Kidney capillary endothelial cell (primary cell): ENCODE results near the gene NFATC2.
"Not testable (repeated sequence)": the region's sequence is repeated elsewhere in the genome, so short reads cannot be mapped to it uniquely, and the experiment has no call there.

Experiments used
- DNase-seq: peaks from one replicate; pipeline ENCODE4 v3.0.0-alpha.2; 2018; ENCODE audit warnings: low spot score

Gene NFATC2

DNA sequence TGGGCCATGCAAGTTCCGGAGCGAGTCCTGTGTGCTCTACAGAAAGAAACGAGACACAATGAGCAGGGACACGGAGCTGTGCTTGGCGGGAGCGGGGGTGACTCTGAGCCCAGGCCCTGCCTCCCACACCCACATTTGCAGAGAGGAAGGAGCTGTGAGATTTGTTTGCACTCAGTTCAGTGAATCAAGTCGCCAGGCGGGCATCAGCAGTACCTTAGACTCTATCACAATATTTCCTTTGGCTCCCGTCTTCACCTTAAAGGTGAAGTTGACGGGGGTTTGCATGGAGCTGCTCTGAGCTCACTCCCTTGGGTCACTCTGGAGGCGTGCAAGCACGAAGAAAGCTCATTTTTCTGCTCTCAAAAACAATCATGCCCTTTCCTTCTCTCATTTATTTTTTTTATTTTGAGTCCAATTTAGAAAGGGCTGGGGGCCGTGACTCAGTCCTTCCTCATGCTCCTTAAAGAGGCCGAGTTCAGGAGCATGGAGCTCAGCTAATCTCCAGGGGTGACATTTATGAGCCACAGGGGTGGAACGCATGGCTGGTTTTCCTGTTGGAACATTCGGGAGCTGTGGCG lies 188.2 kb downstream of the NFATC2 start:
- DNase-seq = no peak

GRCh38 chr20:51353491-51353890 lies 189.0 kb downstream of the NFATC2 start:
- no peak for DNase-seq

- DNase-seq = no peak
Observed at GRCh38 chr20:51352791-51353190, 189.7 kb downstream of the NFATC2 start.

- no peak for DNase-seq
Observed at GRCh38 chr20:51350941-51351631, 191.4 kb downstream of the NFATC2 start.

- no peak for DNase-seq
Observed at GRCh38 chr20:51348876-51349275, 193.6 kb downstream of the NFATC2 start.

DNA sequence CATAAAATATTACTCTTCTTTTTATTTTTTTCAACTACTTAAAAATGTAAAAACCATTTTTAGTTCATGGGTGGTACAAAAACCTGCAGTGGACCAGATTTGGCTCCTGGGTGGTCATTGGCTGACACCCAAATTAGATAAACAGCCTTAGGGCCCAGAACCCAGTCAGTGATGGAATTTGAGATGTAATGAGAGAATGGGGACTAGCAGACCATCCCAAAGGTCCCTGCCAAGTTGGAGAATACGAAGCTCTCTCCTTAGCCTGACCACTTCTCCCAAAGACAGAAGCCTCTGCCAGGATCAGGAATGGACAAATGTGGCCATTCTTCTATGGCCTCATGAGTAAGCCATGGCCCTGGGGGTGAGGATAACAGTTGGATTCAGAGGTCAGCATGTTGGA lies 194.7 kb downstream of the NFATC2 start:
- DNase-seq = no peak

DNA sequence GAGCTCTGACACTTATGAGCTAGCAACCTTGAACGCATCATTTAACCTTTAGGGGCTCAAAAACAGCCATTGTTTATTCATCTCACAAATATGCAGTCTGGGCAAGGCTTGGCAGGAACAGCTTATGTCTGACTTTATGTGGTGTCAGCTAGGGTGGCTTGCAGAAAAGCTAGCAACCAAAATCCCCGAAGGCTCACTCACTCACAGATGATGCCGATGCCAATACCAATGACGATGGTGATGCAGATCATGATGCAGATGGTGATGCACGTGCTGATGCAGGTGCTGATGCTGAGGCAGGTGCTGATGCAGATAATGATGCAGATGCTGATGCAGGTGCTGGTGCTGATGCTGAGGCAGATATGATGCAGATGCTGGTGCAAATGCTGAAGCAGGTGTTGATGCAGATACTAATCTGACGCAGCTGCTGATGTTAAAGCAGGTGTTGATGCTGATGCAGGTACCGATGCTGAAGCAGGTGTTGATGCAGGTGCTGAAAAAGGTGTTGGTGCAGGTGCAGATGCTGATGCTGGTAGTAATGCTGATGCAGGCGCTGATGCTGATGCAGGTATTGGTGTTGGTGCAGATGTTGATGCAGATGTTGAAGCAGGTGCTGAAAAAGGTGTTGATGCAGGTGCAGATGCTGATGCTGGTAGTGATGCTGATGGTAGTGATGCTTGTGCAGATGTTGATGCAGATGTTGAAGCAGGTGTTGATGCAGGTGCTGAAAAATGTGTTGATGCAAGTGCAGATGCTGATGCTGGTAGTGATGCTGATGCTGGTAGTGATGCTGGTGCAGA lies 195.6 kb downstream of the NFATC2 start:
- no peak for DNase-seq

DNA sequence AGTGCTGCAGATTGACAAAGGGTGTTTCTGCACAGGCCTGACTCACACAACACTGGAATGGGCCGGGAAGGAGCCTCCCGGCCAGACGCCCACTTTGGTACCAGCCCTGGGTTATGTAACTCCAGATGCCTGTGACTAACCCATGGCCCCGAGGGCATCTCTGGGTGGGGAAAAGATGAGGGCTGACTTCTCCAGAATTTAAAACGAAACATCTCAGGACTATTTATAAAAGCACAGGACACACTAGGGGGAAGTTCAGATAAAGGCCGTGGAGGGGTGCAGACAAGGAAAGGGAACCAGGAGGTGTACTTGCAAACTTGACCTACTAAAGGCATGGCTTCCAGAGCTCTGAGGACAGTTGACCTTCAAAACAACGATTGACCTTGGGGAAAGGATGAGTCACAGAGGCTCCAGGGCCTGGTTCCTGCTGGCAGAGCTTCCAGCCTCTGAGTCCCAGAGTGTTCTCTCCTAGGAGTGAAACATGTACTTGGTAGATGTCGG lies 196.9 kb downstream of the NFATC2 start:
- DNase-seq = no peak

GRCh38 chr20:51343802-51344201 lies 198.7 kb downstream of the NFATC2 start:
- DNase-seq = not testable (repeated sequence)

DNA sequence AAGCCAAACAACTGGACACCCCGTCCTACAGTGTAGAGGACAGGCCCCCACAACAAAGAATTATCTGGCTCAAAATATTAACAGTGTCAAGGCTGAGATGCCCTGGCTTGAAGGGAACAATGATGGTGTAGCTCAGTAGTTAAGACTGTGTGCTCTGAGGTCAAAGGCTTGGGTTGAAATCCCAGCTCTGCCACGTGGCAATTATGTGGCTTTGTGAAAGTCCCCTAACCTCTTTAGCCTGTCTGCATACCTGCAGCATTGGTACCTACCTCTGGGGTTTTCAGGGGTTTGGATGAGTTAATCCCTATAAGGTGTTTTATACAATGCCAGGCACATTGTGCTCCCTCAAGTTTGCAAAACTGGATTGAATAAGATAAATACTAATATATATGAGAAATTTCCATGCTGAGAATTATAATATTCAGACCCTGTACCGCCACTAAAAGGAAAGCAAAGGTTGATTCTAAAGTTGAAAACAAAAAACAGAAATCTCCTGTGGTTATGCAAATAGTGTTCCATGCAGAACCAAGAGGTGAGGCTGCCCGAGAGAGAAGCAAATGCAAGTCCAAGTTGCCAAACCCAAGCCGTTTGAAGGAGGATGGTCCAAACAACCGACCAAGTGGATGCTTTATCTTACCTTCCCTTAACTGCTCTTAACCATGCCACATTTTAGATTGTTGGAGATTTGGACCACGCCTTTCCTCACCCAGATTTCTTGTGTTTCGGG lies 199.8 kb downstream of the NFATC2 start:
- DNase-seq = no peak

- no peak for DNase-seq
Observed at GRCh38 chr20:51341581-51341980, 200.9 kb downstream of the NFATC2 start.

GRCh38 chr20:51340451-51340840 lies 202.1 kb downstream of the NFATC2 start:
- DNase-seq = no peak

- DNase-seq = no peak
Observed at GRCh38 chr20:51339721-51340450, 202.6 kb downstream of the NFATC2 start.

GRCh38 chr20:51338692-51339440 lies 203.7 kb downstream of the NFATC2 start:
- DNase-seq = no peak

DNA sequence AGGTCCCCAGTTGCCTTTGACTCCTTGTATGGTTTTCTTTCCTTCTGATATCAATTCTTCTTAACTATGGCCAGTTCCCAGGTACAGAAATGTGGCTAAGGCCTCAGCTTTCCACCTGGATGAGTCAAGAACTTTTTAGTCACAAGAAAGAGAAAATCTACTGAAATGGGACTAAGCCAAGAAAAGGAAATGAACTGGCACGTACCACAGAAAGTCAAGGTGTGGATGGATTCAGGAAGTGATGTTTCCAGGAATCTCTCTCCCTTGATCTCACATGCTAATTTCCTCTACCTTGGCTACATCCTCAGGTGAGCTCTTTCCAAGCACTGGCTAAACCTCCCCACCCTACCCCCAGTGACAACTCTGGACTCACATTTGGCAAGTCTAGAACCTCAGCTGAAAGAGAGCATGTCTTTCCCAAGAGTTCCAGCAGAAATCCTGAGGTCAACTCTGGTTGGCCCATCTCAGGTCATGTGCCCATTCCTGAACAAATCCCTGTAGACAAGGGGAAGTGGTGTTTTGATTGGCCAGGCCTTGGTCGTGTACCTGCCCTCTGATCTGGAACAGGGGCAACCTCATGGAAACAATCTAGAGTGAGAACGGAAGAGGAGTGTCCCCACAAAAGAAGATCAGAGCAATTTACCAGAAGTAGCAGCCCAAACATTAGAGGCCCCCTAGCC lies 205.3 kb downstream of the NFATC2 start:
- DNase-seq = no peak
